Motor neuron (in vitro differentiated cells): ENCODE data around the gene AP3S1. TPM values are rescaled to one million over a fixed set of nuclear protein-coding genes. Genes with fewer than 3 reads are reported as not detected.

Experiments
- ATAC-seq, 8 experiments: fragments of 200-7000 bp; cut with Tn5 transposase; replicated peaks in 6 of 8; 2 replicates each; pipeline ENCODE4 v1.8.0; 2021; ENCODE audit warnings: mild to moderate bottlenecking in 8 of 8, moderate library complexity in 8 of 8
- H3K27ac ChIP-seq, 2 donors: fragments of 250-450 bp; sonication (Bioruptor Pico); 2 replicates each; pipeline ENCODE4 v1.9.0; 2021; ENCODE audit warnings: antibody characterized with exemption in 2 of 2, mild to moderate bottlenecking in 2 of 2, moderate library complexity in 1 of 2
- H3K4me1 ChIP-seq, 2 donors: fragments of 250-450 bp; sonication (Bioruptor Pico); replicated peaks in 1 of 2; 2 replicates each; pipeline ENCODE4 v1.6.1; 2021; ENCODE audit warnings: antibody characterized with exemption in 2 of 2, mild to moderate bottlenecking in 2 of 2, moderate library complexity in 1 of 2
- H3K4me3 ChIP-seq, 5 donors: fragments of 250-450 bp; sonication (Bioruptor Pico); 2 replicates each; pipeline ENCODE4 v1.9.0; 2021; ENCODE audit warnings: antibody characterized with exemption in 5 of 5, mild to moderate bottlenecking in 5 of 5, moderate library complexity in 4 of 5
- WGBS, 10 experiments: fragments of 450-650 bp; shearing (Covaris generic); methylation state at CpG; one replicate each; pipeline ENCODE4 v1.0.0; 2022; 5-methylcytosine and 5-hydroxymethylcytosine counted together
- in situ Hi-C, 9 experiments: fragments of 400-800 bp; cut with MboI; loops; one replicate each; pipeline ENCODE4 v1.15.0; 2021; ENCODE audit warnings: low sequenced_read_pairs in 9 of 9, low pct_unique_long_range_greater_than_20kb in 2 of 9; ENCODE audit not compliant: unreplicated experiment in 9 of 9
- total RNA-seq, 8 experiments: library from RNA; unstranded; fragments of 300-600 nt; gene quantifications; 2 replicates each; pipeline versions ENCODE4 v1.2.3 to v1.2.4, GENCODE V29; 2022

Gene AP3S1
- total RNA-seq, 8 experiments from 2014 or later, result 35.4 to 92.3 (median 59.6) TPM

DNA sequence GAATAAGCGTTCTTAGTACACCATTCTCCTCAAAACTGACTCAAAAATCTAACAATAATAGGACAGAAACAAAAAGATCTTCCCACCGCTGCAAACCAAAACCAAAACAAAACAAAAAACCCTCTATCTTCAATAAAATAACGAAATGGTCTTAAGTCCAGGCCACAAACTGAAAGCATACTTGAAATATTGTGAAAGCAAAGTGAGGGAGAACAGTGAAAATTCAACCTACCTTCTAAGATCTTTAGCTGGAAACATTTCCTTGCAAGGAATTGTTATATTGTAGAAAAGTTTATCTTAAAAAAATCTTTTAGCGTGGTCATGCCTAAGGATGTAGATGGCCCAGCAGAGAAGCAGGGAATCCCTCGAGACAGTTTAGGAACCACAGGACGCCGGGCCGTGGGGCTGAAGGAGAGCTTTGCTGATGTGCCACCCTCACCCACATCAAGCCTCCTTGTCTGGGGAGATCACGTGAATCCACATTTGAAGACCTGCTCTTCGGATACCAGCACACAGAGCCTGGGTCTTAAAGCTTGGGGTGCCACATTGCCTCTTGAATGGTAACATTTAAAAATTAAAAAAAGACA is 92.7 kb downstream of the AP3S1 start:
- WGBS, 10 experiments, result 72 to 93% (median 85%) methylated on average over 1 to 10 of the region's 10 CpGs

DNA sequence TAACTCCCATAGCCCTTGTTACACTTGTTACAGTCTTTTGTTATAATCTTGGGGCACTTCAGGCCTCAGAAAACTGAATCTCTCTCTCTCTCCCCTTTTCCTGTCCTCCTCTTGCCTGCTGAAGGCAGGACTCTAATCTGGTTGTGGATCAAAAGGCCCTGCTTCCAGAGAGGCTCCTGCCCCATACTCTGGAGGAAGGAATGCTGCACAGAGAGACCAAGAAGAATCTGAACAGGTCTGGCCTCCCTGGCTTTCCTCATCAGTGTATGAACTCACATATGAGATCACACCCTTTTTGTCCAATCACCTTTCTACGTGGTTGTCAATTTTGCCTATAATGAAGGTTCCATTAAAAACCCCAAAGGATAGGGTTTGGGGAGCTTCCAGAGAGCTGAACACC is 94.3 kb downstream of the AP3S1 start:
- in situ Hi-C loops, result no loop called here
- Histone ChIP-seq H3K4me1 (no peaks in the 10 kb centered on the region), H3K4me3 (no peak overlapping the region), H3K27ac (no peak overlapping the region)
- ATAC-seq, result peak in 1 of 8 experiments; percentile 45
- WGBS, 10 experiments, result 20 to 100% (median 67%) methylated on average over 1 of the region's 1 CpG; no CpG with 5 or more reads in 5 of the 10 experiments

More for the DNA sequence above, 92.7 kb downstream of the AP3S1 start:
- Histone ChIP-seq H3K4me1 (no peaks in the 10 kb centered on the region), H3K27ac (no peak overlapping the region), H3K4me3 (no peak overlapping the region)
- no peak for ATAC-seq
- in situ Hi-C loops, result no loop called here

DNA sequence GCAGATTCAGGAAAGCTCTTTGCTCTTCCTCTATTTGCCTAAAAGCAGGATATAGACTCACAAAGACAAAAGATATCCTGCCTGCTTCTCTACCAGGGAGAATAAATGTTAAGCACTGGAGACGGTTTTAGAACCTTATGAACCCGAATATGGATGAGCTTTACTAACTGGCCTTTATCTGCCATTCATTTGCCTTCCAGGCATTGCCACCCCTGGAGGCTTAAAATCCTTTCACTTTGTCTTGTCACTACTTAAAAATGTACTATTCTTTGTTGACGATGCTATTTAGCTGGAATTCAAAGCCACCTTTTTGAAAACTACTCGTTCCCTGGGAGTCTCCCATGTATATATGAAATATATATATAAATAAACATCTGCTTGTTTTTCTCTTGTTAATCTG is 97.3 kb downstream of the AP3S1 start:
- ATAC-seq, result no peak
- 24 to 100% (median 49%) methylated on average over 1 to 4 of the region's 4 CpGs; no CpG with 5 or more reads in 1 of the 10 experiments for WGBS, 10 experiments

DNA sequence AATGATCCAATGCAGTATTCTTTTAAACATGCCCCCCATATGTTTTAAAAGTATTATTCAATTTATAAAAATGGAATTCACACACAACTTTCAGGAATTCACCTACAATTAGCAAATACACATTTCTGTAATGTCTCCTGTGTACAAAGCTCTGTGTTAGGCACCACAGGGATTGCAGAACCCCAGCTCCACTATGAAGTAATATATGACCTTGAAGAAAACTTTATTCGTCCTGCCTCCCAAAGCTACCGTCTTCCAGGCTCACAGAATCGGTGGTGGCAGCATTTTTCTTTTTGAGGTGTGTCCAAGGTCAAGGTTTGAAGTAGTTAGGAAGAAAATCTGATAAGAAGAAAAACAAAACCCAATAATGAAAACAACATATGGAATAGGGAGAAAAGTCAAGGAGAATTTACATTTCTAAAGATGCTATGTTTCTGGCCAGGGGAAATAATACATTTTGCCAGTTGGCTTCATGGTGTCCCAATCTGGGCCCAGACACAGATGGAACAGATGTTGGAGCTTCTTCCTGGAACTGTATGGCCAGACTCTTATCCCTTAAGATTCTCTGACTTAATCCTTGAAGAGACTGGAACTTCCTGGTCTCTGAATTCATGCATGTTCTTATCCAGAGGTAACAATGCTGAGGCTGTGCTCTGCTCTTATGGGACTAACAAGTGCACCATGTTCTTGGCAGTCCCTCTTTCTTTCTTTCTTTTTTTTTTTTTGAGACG is 98.5 kb downstream of the AP3S1 start:
- WGBS, 10 experiments, result 0 to 100% (median 83%) methylated on average over 1 to 3 of the region's 4 CpGs; no CpG with 5 or more reads in 1 of the 10 experiments
- Histone ChIP-seq H3K27ac (no peak overlapping the region), H3K4me3 (no peak overlapping the region), H3K4me1 (no peaks in the 10 kb centered on the region)
- ATAC-seq, result no peak
- in situ Hi-C loops, result no loop called here

More for the DNA sequence above, 97.3 kb downstream of the AP3S1 start:
- in situ Hi-C loops, result no loop called here
- H3K4me3 ChIP-seq, result no peak overlapping the region
- H3K27ac ChIP-seq, result no peak overlapping the region
- H3K4me1 ChIP-seq, result no peaks in the 10 kb centered on the region

DNA sequence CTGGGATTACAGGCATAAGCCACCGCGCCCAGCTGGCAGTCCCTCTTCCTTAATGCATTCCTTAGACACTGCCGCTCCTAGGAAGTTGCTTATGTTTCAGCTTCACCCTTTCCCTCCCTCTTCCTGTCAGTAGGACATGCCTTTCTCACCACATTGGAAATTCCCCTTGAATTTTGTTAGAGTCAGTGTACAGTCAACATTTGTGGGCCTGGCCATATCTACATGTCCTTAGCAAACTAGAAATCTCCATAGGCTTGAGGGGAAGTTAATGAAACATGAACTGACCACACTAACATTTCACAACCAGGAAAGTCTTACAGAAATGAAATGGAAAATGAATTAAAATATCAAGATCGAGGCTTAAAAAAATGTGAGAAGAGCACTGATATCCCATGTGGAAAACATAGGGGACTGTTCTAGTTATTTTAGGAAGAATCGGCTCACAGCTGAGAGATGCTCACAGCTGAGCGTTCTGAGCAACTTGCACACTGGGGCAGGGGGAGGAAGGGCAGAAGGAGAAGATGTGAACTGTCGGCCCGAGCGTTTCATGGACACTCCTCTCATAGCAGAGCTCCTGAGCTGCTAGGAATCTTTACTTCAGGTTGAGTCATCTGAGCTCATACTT is 99.4 kb downstream of the AP3S1 start:
- Histone ChIP-seq H3K4me1 (no peaks in the 10 kb centered on the region), H3K4me3 (no peak overlapping the region), H3K27ac (no peak overlapping the region)
- 3 to 100% (median 67%) methylated on average over 1 to 7 of the region's 9 CpGs; no CpG with 5 or more reads in 2 of the 10 experiments for WGBS, 10 experiments
- ATAC-seq, result peak in 3 of 8 experiments; percentile 98 to 99 (median 99)
- in situ Hi-C loops, result no loop called here

DNA sequence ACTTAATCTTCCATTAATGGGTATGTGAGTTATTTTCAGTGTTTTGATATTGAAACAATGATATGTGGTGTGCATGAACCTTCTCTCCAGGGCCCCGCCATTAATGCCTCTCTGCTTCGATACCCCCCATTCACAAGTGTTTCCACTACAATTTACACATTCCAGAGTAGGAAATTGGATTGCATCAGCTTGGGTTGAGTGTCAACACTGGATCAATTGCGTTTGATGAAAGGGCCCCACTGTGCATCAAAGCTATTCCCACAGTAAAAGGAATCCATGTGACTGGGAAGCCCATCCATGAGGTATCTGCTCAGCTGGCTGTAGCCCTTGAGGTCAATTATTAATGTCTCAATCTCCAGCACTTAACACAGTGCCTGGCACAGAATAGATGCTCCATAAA is 102.8 kb downstream of the AP3S1 start:
- H3K4me3 ChIP-seq, result no peak overlapping the region
- WGBS, 10 experiments, result 20 to 100% (median 85%) methylated on average over 1 to 3 of the region's 3 CpGs; no CpG with 5 or more reads in 1 of the 10 experiments
- in situ Hi-C loops, result no loop called here
- no peak overlapping the region for H3K27ac ChIP-seq
- no peaks in the 10 kb centered on the region for H3K4me1 ChIP-seq
- peak in 1 of 8 experiments; percentile 34 for ATAC-seq

DNA sequence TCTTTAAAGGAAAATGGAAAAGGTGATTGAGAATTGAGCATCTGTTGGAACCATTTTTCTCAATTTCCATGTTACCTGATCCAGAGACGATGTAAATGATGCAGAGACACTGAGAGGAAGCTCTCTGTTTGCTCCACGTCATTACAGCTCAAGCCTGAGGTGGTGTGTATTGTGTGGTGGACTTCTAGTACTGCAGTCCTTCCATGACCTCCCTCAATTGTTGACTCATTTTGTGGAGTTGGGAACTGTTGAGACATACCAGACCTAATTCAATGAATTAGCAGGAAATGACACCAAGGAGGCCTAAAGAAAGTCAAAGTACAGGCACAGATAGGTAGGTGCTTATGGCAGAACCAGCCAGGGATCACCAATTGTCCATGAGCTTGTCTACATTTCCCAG is 104.9 kb downstream of the AP3S1 start:
- ATAC-seq, result no peak
- H3K4me3 ChIP-seq, result no peak overlapping the region
- no peak overlapping the region for H3K27ac ChIP-seq
- in situ Hi-C loops, result no loop called here
- no peaks in the 10 kb centered on the region for H3K4me1 ChIP-seq
- WGBS, 10 experiments, result 60 to 100% (median 80%) methylated on average over 1 to 2 of the region's 2 CpGs; no CpG with 5 or more reads in 5 of the 10 experiments

DNA sequence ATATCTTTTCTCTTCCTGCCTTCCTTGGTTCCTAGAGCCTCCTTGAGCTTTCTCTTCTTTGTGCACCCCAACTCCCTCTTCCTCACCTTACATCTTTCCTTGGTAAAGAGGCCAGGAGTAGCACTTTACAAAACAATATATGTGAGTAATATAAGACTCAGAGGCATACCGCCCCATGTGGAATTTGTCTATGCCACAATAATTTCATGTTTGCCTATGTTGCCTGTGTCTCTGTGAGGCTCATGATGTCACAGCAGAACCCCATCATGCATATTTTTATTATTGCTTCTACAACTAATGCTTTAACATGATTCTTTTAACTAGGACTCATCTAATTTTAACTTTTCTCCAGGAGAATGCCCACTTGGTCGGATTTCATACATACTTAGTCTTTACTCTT is 105.5 kb downstream of the AP3S1 start:
- no peaks in the 10 kb centered on the region for H3K4me1 ChIP-seq
- in situ Hi-C loops, result no loop called here
- no peak overlapping the region for H3K27ac ChIP-seq
- WGBS, 10 experiments, result 18 to 90% (median 82%) methylated on average over 1 to 2 of the region's 2 CpGs; no CpG with 5 or more reads in 1 of the 10 experiments
- ATAC-seq, result no peak
- H3K4me3 ChIP-seq, result no peak overlapping the region

DNA sequence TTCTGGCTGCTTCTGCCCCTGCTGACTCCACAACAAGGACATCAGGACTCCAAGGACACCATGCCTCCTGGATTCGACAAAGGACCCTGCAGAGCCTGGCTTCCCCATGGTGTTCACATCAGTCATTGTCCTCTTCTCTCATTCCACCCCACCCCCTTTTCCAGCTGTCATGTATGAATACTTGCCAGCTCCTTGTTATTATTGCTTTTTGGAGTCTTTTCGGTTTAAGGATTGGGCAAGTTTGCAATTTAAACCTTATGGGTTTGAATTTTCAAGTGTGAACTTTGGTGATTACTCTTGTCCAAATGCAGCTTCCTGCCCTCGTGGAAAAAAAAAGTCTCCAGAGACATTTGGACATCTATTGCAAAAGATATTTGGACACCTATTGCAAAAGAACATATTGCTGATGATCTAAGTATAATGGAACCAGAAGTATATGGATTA is 106.4 kb downstream of the AP3S1 start:
- 0 to 100% (median 35%) methylated on average over 1 to 2 of the region's 3 CpGs; no CpG with 5 or more reads in 1 of the 10 experiments for WGBS, 10 experiments
- H3K27ac ChIP-seq, result no peak overlapping the region

DNA sequence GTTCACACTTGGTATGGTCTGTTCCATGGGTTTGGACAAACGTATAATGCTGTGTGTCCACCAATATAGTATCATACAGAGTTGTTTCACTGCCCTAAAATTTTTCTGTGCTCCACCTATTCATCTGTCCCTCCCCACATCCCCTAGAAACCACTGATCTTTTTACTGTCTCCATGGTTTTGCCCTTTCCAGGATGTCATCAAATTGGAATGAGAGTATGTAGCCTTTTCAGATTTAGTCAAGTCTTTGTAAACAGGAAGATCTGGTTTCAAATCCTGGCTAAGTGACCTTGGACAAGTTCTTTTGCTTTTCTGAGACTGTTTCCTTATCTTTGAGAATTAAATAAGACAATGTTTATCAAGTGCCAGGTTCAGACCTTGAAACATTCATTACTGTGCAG is 107.4 kb downstream of the AP3S1 start:
- ATAC-seq, result no peak
- H3K4me3 ChIP-seq, result no peak overlapping the region
- H3K4me1 ChIP-seq, result no peaks in the 10 kb centered on the region
- H3K27ac ChIP-seq, result no peak overlapping the region
- in situ Hi-C loops, result no loop called here
- WGBS, 10 experiments, result 33 to 88% (median 73%) methylated on average over 1 of the region's 1 CpG; no CpG with 5 or more reads in 4 of the 10 experiments

More for the DNA sequence above, 106.4 kb downstream of the AP3S1 start:
- Histone ChIP-seq H3K4me3 (no peak overlapping the region), H3K4me1 (no peaks in the 10 kb centered on the region)
- in situ Hi-C loops, result no loop called here
- no peak for ATAC-seq

DNA sequence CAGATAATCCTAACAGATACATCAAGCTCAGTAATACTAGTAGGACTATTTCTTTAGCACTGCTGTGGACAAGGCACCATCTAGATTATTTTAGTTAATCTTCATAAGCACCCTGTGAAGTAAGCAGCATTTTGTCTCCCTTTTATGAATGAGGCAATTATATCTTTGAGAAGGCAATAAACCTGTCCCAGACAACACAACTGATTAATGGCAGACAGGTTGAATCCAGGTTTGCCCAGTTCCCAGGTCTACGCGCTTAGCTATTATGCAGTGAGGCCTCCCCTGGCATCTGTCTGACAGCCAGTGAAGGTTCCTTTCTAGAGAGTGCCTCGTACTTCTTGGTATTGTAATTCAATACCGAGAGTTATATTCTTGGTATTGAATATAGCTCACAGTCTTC is 110.9 kb downstream of the AP3S1 start:
- 0 to 86% (median 38%) methylated on average over 1 to 4 of the region's 4 CpGs; no CpG with 5 or more reads in 1 of the 10 experiments for WGBS, 10 experiments

DNA sequence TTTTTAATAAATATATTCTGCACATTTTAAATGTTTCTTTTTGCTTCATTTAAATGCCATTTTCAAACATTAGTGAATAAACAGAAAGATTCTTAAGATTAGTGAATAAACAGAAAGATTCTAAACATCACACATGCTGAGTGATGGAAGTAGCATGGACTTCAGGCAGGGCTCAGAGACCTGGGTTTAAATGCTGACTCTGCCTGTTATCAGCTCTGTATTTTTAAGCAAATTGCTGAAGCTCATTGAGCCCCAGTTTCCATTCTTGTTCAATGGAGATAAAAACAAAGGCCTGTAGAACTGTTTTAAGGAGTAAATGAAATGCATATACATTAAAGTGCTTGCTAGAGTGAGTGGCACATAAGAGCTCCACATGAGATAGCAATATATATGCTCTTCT is 112.4 kb downstream of the AP3S1 start:
- in situ Hi-C loops, result no loop called here
- H3K4me1 ChIP-seq, result no peaks in the 10 kb centered on the region
- H3K27ac ChIP-seq, result no peak overlapping the region
- no peak for ATAC-seq
- H3K4me3 ChIP-seq, result no peak overlapping the region

More for the DNA sequence above, 110.9 kb downstream of the AP3S1 start:
- in situ Hi-C loops, result no loop called here
- H3K4me1 ChIP-seq, result no peaks in the 10 kb centered on the region
- no peak overlapping the region for H3K4me3 ChIP-seq
- no peak overlapping the region for H3K27ac ChIP-seq
- peak in 5 of 8 experiments; percentile 50 to 95 (median 72) for ATAC-seq

DNA sequence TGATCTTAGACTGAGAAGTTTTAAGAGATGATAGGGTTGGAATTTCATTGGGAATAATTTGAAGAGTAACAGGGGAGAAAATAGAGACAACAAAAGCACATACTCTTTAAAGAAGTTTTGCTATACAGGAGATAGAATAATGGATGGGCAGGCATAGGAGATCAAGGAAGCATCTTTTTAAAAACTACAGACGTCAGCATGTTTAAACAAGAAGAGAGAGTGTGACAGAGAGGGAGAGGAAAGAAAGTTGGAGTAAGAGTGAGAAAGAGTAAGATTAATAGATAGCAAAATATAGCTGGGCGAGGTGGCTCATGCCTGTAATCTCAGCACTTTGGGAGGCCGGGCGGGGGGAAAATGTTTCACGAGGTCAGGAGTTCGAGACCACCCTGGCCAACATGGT is 115.2 kb downstream of the AP3S1 start:
- Histone ChIP-seq H3K4me3 (no peak overlapping the region), H3K4me1 (no peaks in the 10 kb centered on the region), H3K27ac (no peak overlapping the region)
- in situ Hi-C loops, result no loop called here
- 50 to 95% (median 88%) methylated on average over 1 to 6 of the region's 6 CpGs for WGBS, 10 experiments
- ATAC-seq, result no peak
